ENCODE results near the gene KIFC1. TPM values are rescaled to one million over a fixed set of nuclear protein-coding genes. Genes with fewer than 3 reads are reported as not detected.

KIFC1 gene
- total RNA-seq, 1 donor from 2014 or later: 93.9 TPM

GRCh38 chr6:33411632-33412005, 20.0 kb downstream of the KIFC1 start:
- Histone ChIP-seq H3F3A (ENCODE audit: low read depth) (peaks cover 67% of the 10 kb centered on the region), H3K9me3 (ENCODE audit: low read depth) (no peaks in the 10 kb centered on the region), H3K9ac (no peak overlapping the region), H3K4me3 (peak overlapping the region; percentile 92), H3K27me3 (no peaks in the 10 kb centered on the region), H3K4me2 (peak overlapping the region; percentile 82), H4K20me1 (ENCODE audit: low read depth) (peaks cover 27% of the 10 kb centered on the region), H2AFZ (replicated peaks) (no peak overlapping the region), H3K36me3 (peaks cover 10% of the 10 kb centered on the region), H3K4me1 (peaks cover 13% of the 10 kb centered on the region), H3K79me2 (ENCODE audit: low read depth) (peaks cover 42% of the 10 kb centered on the region), H3K27ac (no peak overlapping the region)
- no peak for TF ChIP-seq EZH2 (IDR thresholded peaks at IDR 0.05)
- no peak for TF ChIP-seq EZH2phosphoT487 (IDR thresholded peaks at IDR 0.05)
- no peak for TF ChIP-seq CTCF (IDR thresholded peaks at IDR 0.05)
- peaks cover 6% of the 10 kb centered on the region for H3K27me3 Mint-ChIP-seq (ENCODE audit: insufficient read depth, low read depth)
- H3K27ac Mint-ChIP-seq: peak overlapping the region; percentile 78
- no peak for DNase-seq (ENCODE audit: low spot score)
- peaks cover 39% of the 10 kb centered on the region for H3K4me1 Mint-ChIP-seq
- H3K4me3 Mint-ChIP-seq: peak overlapping the region; percentile 88
- no peaks in the 10 kb centered on the region for H3K9me3 Mint-ChIP-seq
- H3K36me3 Mint-ChIP-seq: peaks cover 25% of the 10 kb centered on the region

- Histone ChIP-seq H3K79me2 (ENCODE audit: low read depth) (peaks cover 49% of the 10 kb centered on the region), H3F3A (ENCODE audit: low read depth) (peaks cover 66% of the 10 kb centered on the region), H3K36me3 (peaks cover 8% of the 10 kb centered on the region), H3K4me2 (peak overlapping the region; percentile 82), H3K9me3 (ENCODE audit: low read depth) (no peaks in the 10 kb centered on the region), H3K4me3 (peak overlapping the region; percentile 92), H3K27me3 (no peaks in the 10 kb centered on the region), H3K27ac (no peak overlapping the region), H2AFZ (replicated peaks) (no peak overlapping the region), H4K20me1 (ENCODE audit: low read depth) (peaks cover 27% of the 10 kb centered on the region), H3K9ac (no peak overlapping the region), H3K4me1 (peaks cover 15% of the 10 kb centered on the region)
- Mint-ChIP-seq H3K36me3 (peaks cover 24% of the 10 kb centered on the region), H3K4me1 (peaks cover 46% of the 10 kb centered on the region), H3K4me3 (peak overlapping the region; percentile 88), H3K9me3 (no peaks in the 10 kb centered on the region), H3K27ac (peak overlapping the region; percentile 69), H3K27me3 (ENCODE audit: insufficient read depth, low read depth) (peaks cover 6% of the 10 kb centered on the region)
- TF ChIP-seq CTCF (IDR thresholded peaks at IDR 0.05): no peak
- no peak for TF ChIP-seq EZH2 (IDR thresholded peaks at IDR 0.05)
- no peak for TF ChIP-seq EZH2phosphoT487 (IDR thresholded peaks at IDR 0.05)
- DNase-seq (ENCODE audit: low spot score): no peak
These were observed 20.8 kb downstream of the KIFC1 start for GRCh38 chr6:33412140-33413009.

- Mint-ChIP-seq H3K27ac (no peak overlapping the region), H3K4me3 (peak overlapping the region; percentile 5), H3K36me3 (peaks cover 24% of the 10 kb centered on the region), H3K27me3 (ENCODE audit: insufficient read depth, low read depth) (peaks cover 6% of the 10 kb centered on the region), H3K9me3 (no peaks in the 10 kb centered on the region), H3K4me1 (peaks cover 52% of the 10 kb centered on the region)
- Histone ChIP-seq H3K79me2 (ENCODE audit: low read depth) (peaks cover 53% of the 10 kb centered on the region), H4K20me1 (ENCODE audit: low read depth) (peaks cover 27% of the 10 kb centered on the region), H3K27ac (no peak overlapping the region), H3K36me3 (no peaks in the 10 kb centered on the region), H3K4me1 (peaks cover 15% of the 10 kb centered on the region), H3K9me3 (ENCODE audit: low read depth) (no peaks in the 10 kb centered on the region), H3F3A (ENCODE audit: low read depth) (peaks cover 63% of the 10 kb centered on the region), H3K9ac (no peak overlapping the region), H2AFZ (replicated peaks) (no peak overlapping the region), H3K4me3 (no peak overlapping the region), H3K4me2 (no peak overlapping the region), H3K27me3 (no peaks in the 10 kb centered on the region)
- DNase-seq (ENCODE audit: low spot score): no peak
- no peak for TF ChIP-seq CTCF (IDR thresholded peaks at IDR 0.05)
- TF ChIP-seq EZH2 (IDR thresholded peaks at IDR 0.05): no peak
- no peak for TF ChIP-seq EZH2phosphoT487 (IDR thresholded peaks at IDR 0.05)
These were observed 21.9 kb downstream of the KIFC1 start for GRCh38 chr6:33413241-33414120.
